ENCODE data around the gene DCC.

The DCC gene

GRCh38 chr18:52602820-52603219 lies 262.8 kb downstream of the DCC start:
- DNase-seq (ENCODE audit: low read depth in 2 of 2) = no peak

- no peak for DNase-seq (ENCODE audit: low read depth in 2 of 2)
Observed at GRCh38 chr18:52605345-52605744, 265.3 kb downstream of the DCC start.

GRCh38 chr18:52607985-52608384 lies 268.0 kb downstream of the DCC start:
- DNase-seq (ENCODE audit: low read depth in 2 of 2) = no peak

GRCh38 chr18:52610451-52611115 lies 270.6 kb downstream of the DCC start:
- no peak for DNase-seq (ENCODE audit: low read depth in 2 of 2)

- no peak for DNase-seq (ENCODE audit: low read depth in 2 of 2)
Observed at GRCh38 chr18:52612406-52612805, 272.4 kb downstream of the DCC start.

- no peak for DNase-seq (ENCODE audit: low read depth in 2 of 2)
Observed at GRCh38 chr18:52615321-52615720, 275.3 kb downstream of the DCC start.

GRCh38 chr18:52615943-52616342 lies 275.9 kb downstream of the DCC start:
- no peak for DNase-seq (ENCODE audit: low read depth in 2 of 2)

GRCh38 chr18:52617931-52618330 lies 277.9 kb downstream of the DCC start:
- no peak for DNase-seq (ENCODE audit: low read depth in 2 of 2)

- no peak for DNase-seq (ENCODE audit: low read depth in 2 of 2)
Observed at GRCh38 chr18:52620926-52621439, 281.0 kb downstream of the DCC start.

- DNase-seq (ENCODE audit: low read depth in 2 of 2) = no peak
Observed at GRCh38 chr18:52624702-52625101, 284.7 kb downstream of the DCC start.

GRCh38 chr18:52636536-52636935 lies 296.5 kb downstream of the DCC start:
- no peak for DNase-seq (ENCODE audit: low read depth in 2 of 2)

GRCh38 chr18:52648201-52648600 lies 308.2 kb downstream of the DCC start:
- no peak for DNase-seq (ENCODE audit: low read depth in 2 of 2)

GRCh38 chr18:52652391-52652790 lies 312.4 kb downstream of the DCC start:
- no peak for DNase-seq (ENCODE audit: low read depth in 2 of 2)

GRCh38 chr18:52657043-52657805 lies 317.2 kb downstream of the DCC start:
- DNase-seq (ENCODE audit: low read depth in 2 of 2) = no peak

- no peak for DNase-seq (ENCODE audit: low read depth in 2 of 2)
Observed at GRCh38 chr18:52667463-52668065, 327.6 kb downstream of the DCC start.

GRCh38 chr18:52670896-52671295 lies 330.9 kb downstream of the DCC start:
- no peak for DNase-seq (ENCODE audit: low read depth in 2 of 2)

- DNase-seq (ENCODE audit: low read depth in 2 of 2) = no peak
Observed at GRCh38 chr18:52678034-52678433, 338.0 kb downstream of the DCC start.

GRCh38 chr18:52678551-52678950 lies 338.6 kb downstream of the DCC start:
- DNase-seq (ENCODE audit: low read depth in 2 of 2) = no peak

- no peak for DNase-seq (ENCODE audit: low read depth in 2 of 2)
Observed at GRCh38 chr18:52679354-52679753, 339.4 kb downstream of the DCC start.

- no peak for DNase-seq (ENCODE audit: low read depth in 2 of 2)
Observed at GRCh38 chr18:52682260-52682659, 342.3 kb downstream of the DCC start.

- no peak for DNase-seq (ENCODE audit: low read depth in 2 of 2)
Observed at GRCh38 chr18:52685316-52685715, 345.3 kb downstream of the DCC start.

- no peak for DNase-seq (ENCODE audit: low read depth in 2 of 2)
Observed at GRCh38 chr18:52691841-52692240, 351.8 kb downstream of the DCC start.

GRCh38 chr18:52694804-52695203 lies 354.8 kb downstream of the DCC start:
- DNase-seq (ENCODE audit: low read depth in 2 of 2) = no peak
